ENCODE measurements around the gene RBMX2. TPM values are rescaled to one million over a fixed set of nuclear protein-coding genes. Genes with fewer than 3 reads are reported as not detected.
"Not testable (repeated sequence)": the region's sequence is repeated elsewhere in the genome, so short reads cannot be mapped to it uniquely, and the experiment has no call there.

The RBMX2 gene, protein sequence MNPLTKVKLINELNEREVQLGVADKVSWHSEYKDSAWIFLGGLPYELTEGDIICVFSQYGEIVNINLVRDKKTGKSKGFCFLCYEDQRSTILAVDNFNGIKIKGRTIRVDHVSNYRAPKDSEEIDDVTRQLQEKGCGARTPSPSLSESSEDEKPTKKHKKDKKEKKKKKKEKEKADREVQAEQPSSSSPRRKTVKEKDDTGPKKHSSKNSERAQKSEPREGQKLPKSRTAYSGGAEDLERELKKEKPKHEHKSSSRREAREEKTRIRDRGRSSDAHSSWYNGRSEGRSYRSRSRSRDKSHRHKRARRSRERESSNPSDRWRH
- 24.4 and 39.5 TPM in 2 replicates for total RNA-seq (2014; rRNA removed; shearing (Covaris generic); ENCODE audit: low replicate concordance)

DNA sequence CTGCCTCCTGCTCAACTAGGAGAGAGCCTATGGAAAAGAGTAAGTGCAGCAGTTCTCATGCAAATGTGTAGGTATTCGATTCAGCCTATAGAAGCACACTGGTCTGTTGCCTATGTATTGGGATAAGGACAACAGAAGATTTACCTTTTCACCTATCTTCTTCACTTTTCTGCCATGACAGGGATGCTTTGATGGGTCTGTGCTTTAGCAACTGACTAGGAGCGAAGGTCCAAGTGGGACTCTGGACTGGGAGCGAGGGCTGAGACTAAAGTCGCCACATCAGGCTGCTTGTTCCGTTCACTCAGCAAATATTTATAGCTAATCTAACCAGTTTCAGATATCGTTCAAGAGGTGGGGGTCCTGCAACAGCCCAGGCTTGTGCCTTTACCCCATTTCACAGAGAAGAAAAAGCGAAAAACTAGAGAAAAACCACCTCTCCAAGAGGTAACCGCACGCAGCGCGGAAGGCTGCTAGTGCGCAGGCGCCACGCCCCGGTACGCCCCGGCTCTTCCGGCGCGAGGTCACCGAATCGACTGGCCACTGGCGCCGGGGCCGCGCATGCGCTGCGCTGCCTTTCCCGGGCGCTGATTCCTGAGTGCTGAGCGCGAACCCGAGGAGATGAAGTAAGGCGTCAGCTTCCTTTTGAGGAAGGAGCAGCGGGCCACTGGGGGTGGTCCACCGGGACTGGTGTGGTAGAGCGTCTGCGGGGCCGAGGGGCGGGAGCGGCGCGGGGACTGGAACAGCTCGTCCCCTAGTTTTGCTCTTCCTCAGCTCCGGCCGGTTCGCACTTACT is at the start of gene RBMX2:
Gene RBMX2, plus strand, starts transcription at position 573 of the 793 bp plus-strand sequence. Its CDS starts 46 bp downstream, at position 619.
- peak; percentile 70 for DNase-seq
- Histone ChIP-seq H3K36me3 (peaks cover 5% of the 10 kb centered on the region; the same call in 1 of the 2 replicates), H3K9me3 (no peaks in the 10 kb centered on the region), H3K4me3 (peak within 1 kb of the TSS; percentile 64), H3K27me3 (no peaks in the 10 kb centered on the region)

DNA sequence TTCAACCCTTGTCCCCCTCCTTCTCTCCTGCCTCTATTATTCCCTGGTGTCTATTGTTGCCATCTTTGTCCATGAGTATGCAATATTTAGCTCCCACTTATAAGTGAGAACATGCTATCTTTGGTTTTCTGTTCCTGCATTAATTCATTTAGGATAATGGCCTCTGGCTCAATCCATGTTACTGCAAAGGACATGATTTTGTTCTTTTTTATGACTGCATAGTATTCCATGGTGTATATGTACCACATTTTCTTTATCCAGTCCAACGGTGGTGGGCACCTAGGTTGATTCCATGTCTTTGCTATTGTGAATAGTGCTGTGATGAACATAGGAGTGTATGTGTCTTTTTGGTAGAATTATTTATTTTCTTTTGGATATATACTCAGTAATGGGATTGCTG is 49.7 kb upstream of the RBMX2 start:
- H3K4me3 ChIP-seq, DNase-seq, H3K9me3 ChIP-seq, H3K36me3 ChIP-seq, H3K27me3 ChIP-seq: not testable (repeated sequence)

DNA sequence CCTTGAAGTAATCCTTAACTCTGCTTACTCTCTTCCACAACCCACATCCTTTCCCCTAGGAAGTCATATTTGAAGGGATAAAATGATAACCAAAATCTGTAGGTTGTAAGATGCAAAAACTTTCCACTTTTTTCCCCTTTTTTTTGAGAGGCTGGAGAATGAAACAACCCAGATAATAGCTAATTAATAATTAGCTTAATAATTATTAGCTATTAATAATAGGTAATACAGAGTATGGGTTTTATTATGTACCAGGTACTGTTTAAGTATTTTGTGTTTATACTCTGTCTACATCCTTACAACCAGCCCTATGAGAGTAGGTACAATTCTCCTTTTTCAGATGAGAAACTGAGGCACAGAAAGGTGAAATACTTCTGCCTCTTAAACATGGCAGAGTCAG is 25.7 kb upstream of the RBMX2 start:
- no peaks in the 10 kb centered on the region for H3K36me3 ChIP-seq
- no peaks in the 10 kb centered on the region for H3K9me3 ChIP-seq
- no peak overlapping the region for H3K4me3 ChIP-seq
- no peak for DNase-seq
- H3K27me3 ChIP-seq = no peaks in the 10 kb centered on the region

DNA sequence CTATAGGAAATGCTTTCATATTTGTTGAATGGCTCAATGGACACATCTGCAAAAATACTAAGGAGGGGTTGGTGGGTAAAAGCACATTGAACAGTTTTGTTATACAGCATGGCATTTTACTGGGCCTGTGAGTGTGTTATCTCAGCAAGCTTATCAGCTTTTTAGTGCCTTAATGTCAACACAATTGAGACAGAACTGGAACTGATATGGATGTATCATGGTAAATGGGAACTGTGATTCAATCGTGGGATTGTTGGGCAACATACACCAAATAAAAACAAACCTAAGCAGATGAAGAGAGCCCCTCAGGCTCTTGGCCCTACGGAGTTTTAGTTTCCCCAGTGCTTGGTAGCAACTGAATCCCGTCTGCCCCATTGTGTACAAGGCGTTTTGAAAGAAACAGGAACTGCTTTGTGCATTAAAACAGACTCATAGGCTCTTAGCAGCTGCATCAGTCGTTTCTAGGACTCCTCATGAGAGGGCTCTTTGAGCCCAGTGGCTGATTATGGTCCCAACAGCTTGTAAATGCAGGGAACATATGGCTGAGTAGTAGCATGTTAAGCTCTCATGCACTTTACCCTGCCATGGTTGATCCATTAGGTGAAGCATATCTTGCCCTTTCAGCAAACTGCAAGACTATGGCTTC is 23.6 kb upstream of the RBMX2 start:
- DNase-seq = no peak
- H3K27me3 ChIP-seq = no peaks in the 10 kb centered on the region
- no peak overlapping the region for H3K4me3 ChIP-seq
- no peaks in the 10 kb centered on the region for H3K9me3 ChIP-seq
- H3K36me3 ChIP-seq = no peaks in the 10 kb centered on the region

DNA sequence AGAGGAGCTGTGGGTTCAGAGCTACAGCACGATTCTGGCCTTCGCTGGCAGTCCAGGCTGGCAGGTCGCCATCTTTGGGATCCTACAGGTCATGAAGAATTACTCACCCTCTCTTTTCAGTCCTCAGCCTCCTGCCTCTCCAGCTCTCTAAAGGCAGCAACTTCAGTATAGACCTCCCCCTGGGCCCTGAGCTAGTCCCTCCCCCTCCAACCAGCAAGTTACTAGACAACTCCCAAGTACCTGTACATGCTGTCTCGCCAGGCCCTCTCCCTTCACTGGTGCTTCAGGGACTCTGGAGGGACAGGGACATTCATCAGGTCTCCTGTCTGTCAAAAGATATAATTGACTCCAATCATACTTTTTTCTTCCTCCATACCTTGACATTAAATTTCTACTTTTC is 16.3 kb upstream of the RBMX2 start, which contains the start of gene GPR119:
Gene GPR119, minus strand, starts transcription at position 155 of the 400 bp plus-strand sequence. CDS start 227 bp downstream, outside the sequence.
- Histone ChIP-seq H3K36me3 (no peaks in the 10 kb centered on the region), H3K27me3 (no peaks in the 10 kb centered on the region), H3K4me3 (no peak within 1 kb of the TSS), H3K9me3 (no peaks in the 10 kb centered on the region)
- peak; percentile 2 for DNase-seq

DNA sequence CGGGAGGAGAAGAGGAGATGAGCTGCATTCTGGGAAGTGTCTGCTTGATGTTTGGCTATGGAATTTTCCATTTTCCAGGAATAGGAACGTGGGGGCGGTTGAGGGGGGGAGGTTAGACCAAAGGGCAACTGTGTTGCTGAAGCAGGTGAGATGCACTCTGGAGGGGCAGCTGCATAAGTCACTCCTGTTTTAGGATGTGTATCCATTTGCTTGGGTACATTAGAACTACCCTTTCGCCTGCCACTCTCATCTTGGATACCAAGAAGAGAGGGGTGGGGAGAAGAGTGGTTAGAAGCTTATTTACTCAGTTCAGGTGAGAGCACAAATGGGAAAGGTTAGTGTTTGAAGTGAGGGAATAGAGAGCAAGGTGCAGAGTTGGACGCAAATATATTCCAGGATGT is 15.4 kb upstream of the RBMX2 start:
- Histone ChIP-seq H3K36me3 (no peaks in the 10 kb centered on the region), H3K9me3 (no peaks in the 10 kb centered on the region), H3K27me3 (no peaks in the 10 kb centered on the region), H3K4me3 (no peak overlapping the region)
- no peak for DNase-seq

DNA sequence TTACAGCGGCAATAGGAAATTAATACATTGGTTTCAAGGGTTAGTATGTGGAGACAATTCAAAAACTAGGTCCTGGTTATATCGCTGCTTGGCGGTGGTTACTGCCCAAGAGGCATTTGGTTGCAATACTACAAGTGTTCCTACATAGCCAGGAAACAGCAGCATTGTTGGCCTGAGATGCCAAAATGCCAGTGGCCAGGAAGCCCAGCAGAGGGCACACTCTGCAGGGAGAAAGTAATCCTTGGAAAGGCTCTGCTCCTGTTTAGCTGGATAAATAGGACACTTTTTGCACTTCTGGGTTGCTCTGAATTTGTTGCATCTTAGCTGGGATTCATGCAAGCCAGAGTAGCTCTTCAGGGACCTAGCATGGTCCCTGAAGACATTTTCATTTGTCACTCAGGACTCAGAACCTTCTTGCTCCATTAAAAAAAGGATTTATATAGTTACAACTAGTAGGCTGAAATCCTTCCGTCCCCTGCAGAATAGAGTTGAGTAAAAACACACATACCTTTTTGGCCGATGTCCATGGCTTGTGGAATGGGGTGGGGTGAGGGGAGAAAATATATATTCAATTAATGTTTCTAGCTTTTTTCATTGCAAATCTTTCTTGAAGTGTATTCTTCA is 8.2 kb upstream of the RBMX2 start:
- Histone ChIP-seq H3K36me3 (no peaks in the 10 kb centered on the region), H3K9me3 (no peaks in the 10 kb centered on the region), H3K4me3 (no peak overlapping the region), H3K27me3 (no peaks in the 10 kb centered on the region)
- peak; percentile 43 for DNase-seq

DNA sequence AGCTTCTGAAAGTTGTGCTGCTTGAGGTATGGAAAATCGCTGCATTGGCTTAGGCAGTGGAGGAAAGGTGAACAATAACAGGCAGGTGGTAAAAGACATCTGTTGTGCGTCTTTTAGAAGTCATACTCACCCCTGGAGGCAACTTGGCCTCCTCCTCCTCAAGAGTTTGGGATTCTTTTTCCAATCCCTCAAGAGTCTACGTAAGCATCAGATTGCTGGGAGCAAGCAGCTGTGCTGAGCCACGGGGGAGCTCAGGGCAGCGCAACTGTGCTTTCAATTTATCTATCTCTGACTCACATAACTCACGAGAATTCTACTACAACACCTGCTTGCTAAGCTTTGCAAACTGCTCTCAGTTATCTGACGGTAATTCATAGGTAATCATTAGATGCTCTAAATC is 6.4 kb upstream of the RBMX2 start:
- Histone ChIP-seq H3K9me3 (no peaks in the 10 kb centered on the region), H3K27me3 (no peaks in the 10 kb centered on the region), H3K36me3 (no peaks in the 10 kb centered on the region), H3K4me3 (no peak overlapping the region)
- no peak for DNase-seq

DNA sequence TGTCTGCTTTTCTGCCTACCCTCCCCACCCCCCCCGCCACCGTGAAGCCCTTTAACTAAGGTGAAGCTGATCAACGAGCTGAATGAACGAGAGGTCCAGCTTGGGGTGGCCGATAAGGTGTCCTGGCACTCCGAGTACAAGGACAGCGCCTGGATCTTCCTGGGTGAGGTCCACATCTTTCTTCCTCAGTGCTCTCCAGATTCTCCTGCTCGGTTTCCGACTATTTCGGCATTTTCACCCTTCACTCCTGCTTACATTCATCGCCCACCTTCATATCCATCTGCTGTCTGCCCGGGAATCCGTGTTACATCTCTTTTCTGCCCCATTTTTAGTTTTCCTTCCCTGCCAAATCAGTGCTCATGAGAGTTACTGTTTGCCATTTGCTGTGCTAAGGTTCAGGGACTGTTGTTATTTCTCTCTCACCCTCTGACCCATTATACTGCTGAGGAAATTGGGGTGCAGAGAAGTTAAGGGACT is 459 bp downstream of the RBMX2 start:
- Histone ChIP-seq H3K9me3 (no peaks in the 10 kb centered on the region), H3K4me3 (peak overlapping the region; percentile 64), H3K27me3 (no peaks in the 10 kb centered on the region), H3K36me3 (peaks cover 5% of the 10 kb centered on the region; the same call in 1 of the 2 replicates)
- no peak for DNase-seq

DNA sequence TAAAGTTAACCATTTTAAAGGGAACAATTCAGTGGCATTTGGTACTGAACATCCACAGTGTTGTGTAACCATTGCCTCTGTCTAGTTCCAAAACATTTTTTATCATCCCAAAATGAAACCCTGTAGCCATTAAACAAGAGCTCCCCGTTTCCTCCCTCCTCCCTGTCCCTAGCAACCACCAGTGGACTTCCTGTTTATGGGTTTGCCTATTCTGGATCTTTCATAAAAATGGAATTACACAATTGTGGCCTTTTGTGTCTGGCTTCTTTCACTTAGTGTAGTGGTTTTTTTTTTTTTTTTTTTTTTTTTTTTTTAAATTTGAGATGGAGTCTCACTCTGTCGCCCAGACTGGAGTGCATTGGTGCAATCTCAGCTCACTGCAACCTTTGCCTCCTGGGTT is 11.6 kb downstream of the RBMX2 start:
- H3K4me3 ChIP-seq = no peak overlapping the region
- H3K36me3 ChIP-seq = no peaks in the 10 kb centered on the region; the same call in 1 of the 2 replicates
- no peaks in the 10 kb centered on the region for H3K9me3 ChIP-seq
- DNase-seq = no peak
- H3K27me3 ChIP-seq = no peaks in the 10 kb centered on the region

DNA sequence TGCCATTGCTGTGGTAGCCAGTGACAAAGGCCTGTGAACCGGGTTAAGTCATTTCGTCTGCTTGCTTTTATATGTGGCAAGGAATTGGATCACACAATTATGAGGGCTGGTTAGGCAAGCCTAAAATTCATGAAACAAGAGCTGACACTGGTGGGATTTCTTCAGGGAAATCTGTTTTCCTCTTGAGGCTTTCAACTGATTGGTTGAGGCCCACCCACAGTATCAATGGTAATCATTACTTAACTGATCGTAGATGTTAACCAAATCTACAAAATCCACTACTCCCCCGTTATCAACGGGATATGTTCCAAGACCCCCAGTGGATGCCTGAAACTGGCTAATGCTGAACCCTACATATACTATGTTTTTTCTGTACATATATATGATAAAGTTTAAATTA is 13.0 kb downstream of the RBMX2 start:
- Histone ChIP-seq H3K27me3 (no peaks in the 10 kb centered on the region), H3K4me3 (no peak overlapping the region), H3K36me3 (no peaks in the 10 kb centered on the region; the same call in 1 of the 2 replicates), H3K9me3 (no peaks in the 10 kb centered on the region)
- DNase-seq = no peak

DNA sequence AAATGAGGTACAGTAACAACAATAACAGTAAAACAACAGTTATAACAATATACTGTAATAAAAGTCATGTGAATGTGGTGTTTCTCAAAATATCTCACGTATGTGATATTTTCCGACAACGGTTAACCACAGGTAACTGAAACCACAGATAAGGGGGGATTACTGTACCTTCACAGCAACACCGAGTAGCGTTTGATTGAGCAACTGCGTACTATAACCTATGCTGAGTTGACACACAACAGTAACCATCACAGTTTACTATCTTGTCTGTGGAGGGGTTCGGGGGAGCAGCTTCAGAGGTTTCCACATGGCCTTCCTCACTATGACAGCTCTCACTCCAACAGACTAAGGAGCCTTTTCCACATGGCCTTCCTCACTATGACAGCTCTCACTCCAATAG is 13.4 kb downstream of the RBMX2 start:
- H3K9me3 ChIP-seq = no peaks in the 10 kb centered on the region
- no peaks in the 10 kb centered on the region; the same call in 1 of the 2 replicates for H3K36me3 ChIP-seq
- no peak overlapping the region for H3K4me3 ChIP-seq
- no peak for DNase-seq
- H3K27me3 ChIP-seq = no peaks in the 10 kb centered on the region

DNA sequence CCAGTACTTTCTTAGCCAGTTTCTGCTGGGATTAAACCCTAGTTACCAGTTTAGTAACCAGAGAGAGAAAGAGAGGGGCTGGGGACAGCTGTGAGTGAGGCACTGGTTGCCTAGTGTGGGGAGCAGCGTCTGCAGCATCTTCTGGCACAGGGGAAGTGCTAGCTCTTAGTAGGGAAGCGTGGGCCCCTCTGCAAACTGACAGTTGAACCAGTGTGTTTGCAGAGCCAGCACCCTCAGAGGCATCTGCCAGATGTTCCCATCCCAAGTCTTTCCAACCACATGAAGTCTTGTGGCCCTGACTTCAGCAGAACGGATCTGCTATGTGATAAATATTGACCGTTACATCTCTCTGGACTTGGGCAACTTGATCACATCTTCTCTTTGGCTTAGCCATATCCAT is 15.0 kb downstream of the RBMX2 start:
- no peak for DNase-seq
- Histone ChIP-seq H3K9me3 (no peaks in the 10 kb centered on the region), H3K27me3 (no peaks in the 10 kb centered on the region), H3K36me3 (no peaks in the 10 kb centered on the region; the same call in 1 of the 2 replicates), H3K4me3 (no peak overlapping the region)

DNA sequence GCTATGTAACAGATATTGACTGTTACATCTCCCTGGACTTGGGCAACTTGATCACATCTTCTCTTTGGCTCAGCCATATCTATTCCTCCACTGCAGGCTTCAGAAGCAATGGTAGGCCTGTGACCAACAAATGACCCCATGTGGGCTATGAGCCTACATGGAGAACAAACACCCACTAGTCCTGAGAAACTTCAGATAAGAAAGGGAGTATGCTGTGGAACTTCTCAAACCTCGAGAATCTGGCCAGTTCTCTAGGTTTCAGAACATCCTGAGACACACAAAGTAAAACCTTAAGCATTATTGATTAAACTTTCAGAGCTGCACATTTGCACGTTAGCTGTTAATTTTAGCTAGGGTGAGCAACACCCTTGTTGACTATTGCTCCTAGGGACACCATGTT is 16.3 kb downstream of the RBMX2 start:
- no peak overlapping the region for H3K4me3 ChIP-seq
- DNase-seq = no peak
- H3K36me3 ChIP-seq = no peaks in the 10 kb centered on the region; the same call in 1 of the 2 replicates
- H3K9me3 ChIP-seq = no peaks in the 10 kb centered on the region
- no peaks in the 10 kb centered on the region for H3K27me3 ChIP-seq

DNA sequence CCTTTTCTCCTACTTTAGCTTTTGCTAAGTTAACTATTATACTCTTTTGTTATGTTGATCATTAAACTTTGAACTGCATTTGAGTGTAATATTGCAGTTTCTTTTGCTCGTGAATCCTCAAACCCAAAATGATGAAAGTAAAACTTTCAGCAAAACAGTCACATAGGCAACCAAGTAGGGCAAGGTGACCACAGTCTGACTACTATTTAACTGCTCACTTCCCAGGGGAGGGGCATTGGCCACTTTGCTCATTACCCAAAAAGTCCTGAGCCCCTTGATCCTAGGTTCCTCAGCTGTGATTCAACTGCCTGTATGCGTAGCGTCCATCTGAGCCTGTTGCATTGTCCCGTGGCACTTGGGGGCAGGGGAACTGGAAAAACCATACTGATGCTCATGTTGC is 17.0 kb downstream of the RBMX2 start:
- no peak overlapping the region for H3K4me3 ChIP-seq
- no peaks in the 10 kb centered on the region for H3K27me3 ChIP-seq
- H3K9me3 ChIP-seq = no peaks in the 10 kb centered on the region
- H3K36me3 ChIP-seq = no peaks in the 10 kb centered on the region; the same call in 1 of the 2 replicates
- no peak for DNase-seq

DNA sequence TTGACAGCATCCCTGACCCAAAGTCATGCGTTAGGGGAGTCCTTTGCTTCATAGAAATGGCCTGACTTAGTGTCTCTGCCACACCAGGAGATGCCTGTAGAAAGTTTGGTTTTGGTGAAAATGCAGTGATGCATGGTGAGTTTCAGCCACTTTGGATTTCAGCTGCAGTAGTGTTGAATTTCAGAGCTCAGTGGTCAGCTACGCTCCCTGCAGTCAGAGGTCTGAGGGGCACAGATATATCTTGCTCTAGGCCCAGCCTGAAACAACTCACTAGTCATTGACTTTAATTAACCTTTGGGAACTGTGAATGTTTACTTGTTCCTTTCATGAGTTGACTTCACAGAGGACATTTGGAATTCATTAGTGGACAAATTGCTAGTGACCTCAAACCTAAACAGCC is 17.5 kb downstream of the RBMX2 start:
- Histone ChIP-seq H3K9me3 (no peaks in the 10 kb centered on the region), H3K27me3 (no peaks in the 10 kb centered on the region), H3K4me3 (no peak overlapping the region), H3K36me3 (no peaks in the 10 kb centered on the region; the same call in 1 of the 2 replicates)
- DNase-seq = no peak

Measured in MG63 (cell line).